Activated T-cell treated with anti-CD3 and anti-CD28 coated beads, Interleukin-2, amount 50 U/mL, for 48 hours (primary cell): Measurements from ENCODE around the gene FAM3C.
"Not testable (repeated sequence)": the region's sequence is repeated elsewhere in the genome, so short reads cannot be mapped to it uniquely, and the experiment has no call there.

Experiments used
- DNase-seq, 2 experiments: peaks; one replicate each; pipeline ENCODE4 v3.0.0-alpha.2; 2020

The FAM3C gene

DNA sequence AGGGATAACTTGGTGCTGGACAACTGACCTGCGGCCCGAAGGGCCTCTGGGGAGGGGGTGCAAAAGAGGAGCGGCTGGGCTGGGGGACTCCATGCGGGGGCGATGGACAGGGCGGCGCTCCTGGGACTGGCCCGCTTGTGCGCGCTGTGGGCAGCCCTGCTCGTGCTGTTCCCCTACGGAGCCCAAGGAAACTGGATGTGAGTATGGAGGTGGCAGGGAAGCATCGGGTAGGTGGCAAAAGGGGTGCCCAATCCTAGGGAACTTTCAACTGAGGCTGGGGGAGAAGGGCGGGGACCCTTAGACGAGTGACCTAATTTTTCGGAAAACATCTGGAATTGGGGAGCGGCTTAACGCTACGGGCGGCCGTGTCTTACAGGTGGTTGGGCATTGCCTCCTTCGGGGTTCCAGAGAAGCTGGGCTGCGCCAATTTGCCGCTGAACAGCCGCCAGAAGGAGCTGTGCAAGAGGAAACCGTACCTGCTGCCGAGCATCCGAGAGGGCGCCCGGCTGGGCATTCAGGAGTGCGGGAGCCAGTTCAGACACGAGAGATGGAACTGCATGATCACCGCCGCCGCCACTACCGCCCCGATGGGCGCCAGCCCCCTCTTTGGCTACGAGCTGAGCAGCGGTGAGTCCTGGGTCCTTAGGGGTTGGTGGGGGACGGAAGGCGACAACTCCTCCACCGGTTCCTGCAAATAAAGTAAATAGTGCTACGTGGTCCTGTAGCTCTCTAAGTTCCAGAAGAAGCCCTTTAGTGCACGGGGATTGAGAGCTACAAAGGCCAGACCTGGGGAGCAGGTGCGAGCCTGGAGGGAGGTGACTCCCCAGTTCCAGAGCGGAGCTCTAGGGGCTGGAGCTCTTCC, 66.7 kb downstream of the FAM3C start:
- peak; percentile 34 to 49 for DNase-seq

DNA sequence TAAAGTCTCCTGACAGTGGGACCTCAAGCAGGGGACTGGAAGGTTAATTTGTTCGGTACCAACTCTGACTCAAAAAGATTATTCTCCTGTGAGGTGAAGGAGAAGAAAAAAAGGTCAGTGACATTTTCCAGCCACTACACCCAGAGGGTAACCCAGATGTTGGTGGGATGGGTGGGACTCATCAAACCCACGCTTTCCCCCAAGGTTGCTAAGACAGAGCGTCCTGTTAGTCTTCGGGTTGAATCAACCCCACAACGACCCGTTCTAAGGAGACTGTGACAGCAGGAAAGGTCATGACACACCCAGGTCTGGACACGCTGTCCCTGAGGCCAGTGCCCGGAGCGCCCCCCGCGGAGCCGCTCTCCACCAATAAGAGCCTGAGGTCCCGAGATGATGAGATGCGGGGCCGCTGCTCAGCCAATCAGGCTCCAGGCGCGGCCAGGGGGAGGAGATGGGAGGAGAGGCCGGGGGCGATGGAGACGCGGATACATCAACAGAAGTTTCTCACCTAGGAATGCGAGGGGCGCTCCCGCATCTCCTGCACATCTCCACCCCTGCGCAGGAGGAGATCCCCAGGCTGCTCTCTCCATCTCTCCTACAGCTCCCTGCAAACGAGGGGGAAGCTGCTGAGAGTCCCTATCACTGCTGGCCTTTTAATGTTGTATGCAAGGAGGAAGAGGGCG, 67.5 kb downstream of the FAM3C start, which contains the start of gene WNT16:
TSS of gene WNT16 (plus strand) at position 493 of the 683 bp plus-strand sequence. CDS start 293 bp downstream, outside the sequence.
- peak in 1 of 2 experiments; percentile 19 for DNase-seq

DNA sequence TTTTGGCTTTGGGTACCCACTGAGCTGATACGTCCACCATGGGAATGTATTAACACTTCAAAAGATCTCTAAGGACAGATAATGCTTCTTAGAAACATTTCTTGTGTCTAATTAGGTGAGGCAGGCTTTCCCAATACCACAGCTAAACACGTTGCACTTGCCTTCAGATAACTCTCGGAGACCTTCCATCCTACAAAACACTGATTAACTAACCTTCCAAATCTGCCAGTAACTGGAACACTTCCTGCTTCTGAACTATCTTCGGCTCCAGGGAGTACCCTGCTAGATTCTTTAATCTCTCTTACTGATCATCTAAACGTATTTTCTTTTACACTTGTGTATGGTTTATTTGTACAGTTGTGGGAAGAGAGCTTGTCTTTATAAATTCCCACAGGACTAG, 68.4 kb downstream of the FAM3C start:
- no peak for DNase-seq

GRCh38 chr7:121323515-121324302, 72.4 kb downstream of the FAM3C start:
- DNase-seq = no peak

GRCh38 chr7:121322460-121322859, 73.6 kb downstream of the FAM3C start:
- DNase-seq = no peak

DNA sequence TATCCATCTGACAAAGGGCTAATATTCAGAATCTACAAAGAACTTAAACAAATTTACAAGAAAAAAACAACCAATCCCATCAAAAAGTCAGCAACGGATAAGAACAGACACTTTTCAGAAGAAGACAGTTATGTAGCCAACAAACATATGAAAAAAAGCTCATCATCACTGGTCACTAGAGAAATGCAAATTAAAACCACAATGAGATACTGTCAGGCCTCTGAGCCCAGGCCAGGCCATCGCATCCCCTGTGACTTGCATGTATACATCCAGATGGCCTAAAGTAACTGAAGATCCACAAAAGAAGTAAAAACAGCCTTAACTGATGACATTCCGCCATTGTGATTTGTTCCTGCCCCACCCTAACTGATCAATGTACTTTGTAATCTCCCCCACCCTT, 80.9 kb downstream of the FAM3C start:
- not testable (repeated sequence) for DNase-seq

DNA sequence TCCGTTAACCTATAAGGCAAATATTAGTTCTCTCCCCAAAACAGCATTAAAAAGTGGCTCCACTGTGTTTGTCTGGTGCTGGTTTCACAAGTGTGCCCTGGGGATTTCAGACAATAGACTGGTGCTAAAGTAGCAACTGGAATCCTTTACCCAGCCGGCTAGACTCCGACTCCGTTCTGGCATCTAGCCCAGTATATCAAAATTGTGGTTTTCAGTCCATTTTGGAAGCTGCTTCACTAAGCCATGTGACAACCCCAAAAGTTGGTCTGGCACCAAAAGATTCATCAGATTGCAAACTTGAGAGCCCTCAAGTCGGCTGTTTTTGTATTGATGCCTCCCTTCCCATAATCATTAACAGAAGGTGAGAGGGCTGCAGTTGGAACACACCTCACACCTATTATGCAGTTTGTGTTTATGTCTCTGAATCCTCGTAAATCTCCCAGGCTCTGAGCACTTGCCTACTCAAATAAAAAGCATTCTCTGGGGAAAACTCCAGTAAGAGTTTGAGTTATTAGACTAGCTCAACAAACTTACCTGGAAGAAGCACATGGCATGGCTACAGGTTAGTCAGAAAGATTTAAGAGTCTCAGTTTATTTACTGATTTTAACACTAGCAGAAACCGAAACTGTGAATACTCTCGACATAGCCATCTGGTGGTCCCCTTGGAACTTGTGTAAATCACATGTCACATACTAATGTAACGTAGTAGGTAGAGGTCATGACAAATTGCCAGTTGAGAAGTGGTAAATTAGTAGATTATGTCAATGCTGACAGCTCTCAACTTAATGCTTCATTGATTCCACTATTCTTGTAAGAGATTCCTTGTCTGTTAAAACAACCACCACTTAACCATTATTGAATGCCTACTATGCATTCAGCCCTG, 82.1 kb downstream of the FAM3C start:
- DNase-seq = no peak

GRCh38 chr7:121313220-121313792, 82.8 kb downstream of the FAM3C start:
- DNase-seq = no peak

DNA sequence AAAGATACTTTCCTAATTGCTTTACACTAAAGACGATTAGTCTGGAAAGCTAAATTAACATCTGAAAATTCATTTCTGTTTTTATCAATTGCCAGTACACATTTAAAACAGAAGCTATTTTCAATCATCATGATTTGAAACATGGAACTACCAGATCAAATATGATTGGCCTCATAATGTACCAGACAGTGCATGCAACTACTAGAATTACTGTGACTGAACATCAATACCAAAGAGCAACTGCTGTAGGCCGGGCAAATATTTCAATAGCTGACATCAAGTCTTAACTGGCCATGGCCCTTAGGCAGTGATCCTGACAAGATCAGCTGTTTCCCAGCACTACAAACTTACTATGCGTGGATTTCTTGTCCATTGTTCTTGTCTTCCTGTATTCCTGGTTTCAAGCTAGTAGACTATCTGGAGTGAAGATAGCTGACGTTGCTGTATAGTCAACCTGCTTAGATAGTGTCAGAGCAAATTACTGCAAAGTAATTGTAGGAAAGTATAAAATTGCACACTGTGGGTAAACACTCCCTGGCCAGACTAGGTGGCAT, 89.0 kb downstream of the FAM3C start:
- no peak for DNase-seq

DNA sequence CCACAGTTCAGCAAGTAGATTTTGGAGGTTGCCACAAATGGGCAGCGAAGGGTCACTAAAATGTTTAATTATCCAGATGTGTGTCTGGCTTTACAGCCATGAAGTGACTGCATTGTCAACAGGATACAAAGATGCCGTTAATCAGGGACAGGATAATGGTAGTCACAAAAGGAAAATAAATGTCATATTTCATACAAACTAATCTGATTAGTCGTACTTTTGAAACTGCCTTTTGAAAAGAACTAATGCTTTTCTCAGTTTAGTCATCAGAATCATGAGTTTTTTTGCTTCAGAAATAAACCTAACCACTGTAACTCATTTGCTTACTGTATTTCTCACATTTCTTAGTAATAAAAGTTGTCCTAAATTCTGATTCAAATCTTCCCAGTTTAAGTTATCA, 89.5 kb downstream of the FAM3C start:
- no peak for DNase-seq

DNA sequence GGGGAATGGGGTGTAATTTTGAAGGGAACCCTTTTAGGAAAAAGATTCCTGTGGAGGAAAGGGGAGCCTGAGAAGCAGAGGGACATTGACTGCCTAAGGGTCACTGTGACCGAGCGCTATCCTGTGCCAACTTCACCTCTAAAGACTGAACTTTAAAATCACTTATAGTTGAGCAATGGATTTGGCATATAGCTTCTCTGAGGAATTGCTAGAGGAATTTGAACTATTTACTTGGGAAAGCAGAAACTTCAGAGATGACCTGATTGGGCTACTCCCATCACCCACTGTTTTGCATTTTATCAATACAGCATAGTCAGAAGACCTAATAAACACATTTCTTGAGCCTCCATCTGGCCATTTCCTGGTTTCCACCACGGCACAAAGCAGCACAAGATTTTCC, 91.0 kb downstream of the FAM3C start:
- DNase-seq = no peak

- no peak for DNase-seq
Measured at GRCh38 chr7:121304102-121304658, 91.9 kb downstream of the FAM3C start.

DNA sequence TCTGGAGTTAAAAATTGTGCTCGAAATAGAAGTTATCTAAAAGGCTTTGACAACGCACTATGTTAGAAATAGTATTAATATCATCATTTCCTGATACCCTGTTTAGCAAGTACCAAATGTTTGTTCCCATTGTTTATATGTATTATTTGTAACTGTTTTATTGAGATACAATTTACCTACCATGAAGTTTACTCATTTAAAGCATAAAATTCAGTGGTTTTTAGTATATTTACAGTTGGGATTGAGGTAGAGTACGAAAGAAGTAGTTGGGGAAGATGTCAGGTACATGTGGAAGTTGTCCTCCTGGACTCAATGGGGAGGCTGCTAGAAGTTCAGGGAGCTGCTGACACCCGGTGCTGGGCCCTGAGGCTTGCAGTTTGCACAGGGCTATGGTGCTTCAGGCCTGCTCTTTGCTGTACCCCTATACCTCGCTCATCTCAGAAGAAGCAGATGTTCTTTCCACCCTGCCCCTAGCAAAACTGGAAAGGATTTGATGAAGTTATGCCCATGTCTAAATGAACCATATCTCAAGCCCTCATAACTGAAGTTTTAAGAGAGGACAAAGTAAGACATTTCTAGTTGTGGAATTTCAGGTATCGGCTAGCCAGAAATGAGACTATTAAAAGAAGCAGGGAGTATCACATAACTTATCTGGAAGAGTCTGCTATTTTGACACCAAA, 92.5 kb downstream of the FAM3C start:
- DNase-seq = no peak

DNA sequence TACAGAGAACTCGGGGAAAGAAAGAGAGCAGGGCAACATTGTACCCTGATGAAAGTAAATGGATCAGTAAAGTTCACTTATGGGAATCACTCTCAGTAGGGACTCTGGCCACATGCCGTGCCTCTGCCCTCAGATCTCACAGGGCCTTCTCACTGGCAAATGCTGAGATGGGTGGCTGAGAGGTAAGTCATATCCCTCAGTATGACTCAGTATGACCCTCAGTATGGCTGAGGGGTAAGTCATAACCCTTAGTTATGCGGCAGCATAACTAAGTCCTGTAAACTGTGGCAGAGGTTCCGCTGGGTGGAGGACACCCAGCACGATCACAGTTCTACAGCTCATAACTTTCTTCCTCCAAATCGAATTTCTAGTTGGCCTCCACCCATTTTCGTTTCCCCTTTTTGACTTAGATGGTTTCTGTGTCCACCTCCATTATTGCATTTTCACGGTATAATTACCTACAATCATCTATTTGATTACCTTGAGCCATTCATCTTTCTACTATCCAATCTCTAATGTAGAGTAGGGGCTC, 93.8 kb downstream of the FAM3C start:
- DNase-seq = no peak

DNA sequence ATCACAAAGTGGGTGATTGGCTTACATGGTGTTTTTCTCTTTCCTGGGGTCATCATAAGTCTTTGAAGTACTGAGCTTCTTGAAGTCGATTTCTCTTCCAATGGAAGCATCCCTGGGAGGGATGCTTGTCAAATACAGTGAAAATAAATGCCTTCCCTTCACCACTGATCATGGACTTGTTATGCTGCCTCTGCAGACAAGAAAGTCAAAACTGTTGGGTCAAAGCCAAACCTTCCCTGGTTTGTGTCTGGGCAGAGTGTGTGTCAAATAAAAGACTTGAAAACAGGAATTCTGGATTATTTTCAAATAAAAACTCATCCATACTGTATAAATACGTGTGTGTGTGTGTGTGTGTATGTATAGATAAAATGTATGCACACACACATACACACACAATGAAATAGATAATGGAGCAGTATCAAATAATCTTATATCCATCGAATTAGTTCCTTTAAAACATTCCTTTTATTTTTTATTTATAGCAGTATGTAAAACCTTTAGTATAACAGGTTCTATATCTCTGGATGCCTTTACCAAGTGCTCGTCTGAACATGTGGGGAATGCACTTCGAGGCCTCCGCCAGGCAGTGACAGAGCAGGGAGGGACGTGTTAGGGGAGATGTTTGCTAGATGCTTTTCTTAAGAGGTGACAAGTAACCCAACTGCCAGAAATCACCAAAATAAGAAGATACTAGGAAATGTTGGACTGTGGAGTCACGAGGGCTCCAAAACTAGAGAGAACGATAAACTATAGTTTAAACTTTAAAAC, 94.5 kb downstream of the FAM3C start:
- no peak for DNase-seq

DNA sequence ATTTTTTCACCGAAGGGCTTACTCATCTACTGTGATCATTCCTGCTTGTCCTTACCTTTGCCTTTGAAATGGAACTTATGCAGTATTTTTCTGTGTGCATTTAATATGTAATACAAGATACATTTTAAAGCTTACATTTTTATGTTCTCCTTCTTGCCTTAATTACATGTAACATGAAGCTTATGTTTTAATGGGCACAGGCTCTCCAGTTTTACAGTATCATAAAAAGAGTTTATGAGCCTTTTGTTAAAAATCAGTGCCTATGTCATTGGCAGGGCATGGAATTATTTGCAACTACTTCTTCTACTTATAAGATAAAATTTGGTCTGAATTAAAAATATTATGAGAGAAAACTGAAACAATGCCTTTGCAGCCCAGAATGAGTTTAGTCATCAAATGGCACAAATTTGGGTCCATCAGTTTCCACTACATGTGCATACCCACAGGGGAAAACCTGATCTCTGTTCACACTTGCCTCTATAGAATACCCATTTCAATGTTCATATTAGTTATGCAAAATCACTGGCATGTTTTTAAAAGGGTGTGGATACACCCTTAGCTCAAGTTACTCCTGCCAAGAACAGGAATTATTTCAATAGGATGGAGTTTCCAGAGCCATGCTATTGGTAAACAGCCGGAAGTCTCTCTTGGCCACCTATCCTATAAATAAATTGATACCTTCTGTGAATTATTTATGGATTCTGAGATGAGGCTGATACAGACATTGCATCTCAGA, 95.3 kb downstream of the FAM3C start:
- no peak for DNase-seq
